EH (cell line): ENCODE measurements around the gene ASIC4.
A peak's percentile ranks its signal among the peaks of the same experiment; 100 is the strongest.

Experiments
- DNase-seq: peaks from one replicate; pipeline ENCODE4 v3.0.0-alpha.2; 2015; ENCODE audit warnings: low read depth

ASIC4 gene

GRCh38 chr2:219552382-219553167 is 38.3 kb downstream of the ASIC4 start:
- DNase-seq: peak; percentile 87

- no peak for DNase-seq
These were observed 38.8 kb downstream of the ASIC4 start for GRCh38 chr2:219553168-219553417.

GRCh38 chr2:219553463-219553963 is 39.2 kb downstream of the ASIC4 start:
- DNase-seq: no peak

GRCh38 chr2:219554350-219554749 is 40.1 kb downstream of the ASIC4 start:
- DNase-seq: no peak

- DNase-seq: no peak
These were observed 41.7 kb downstream of the ASIC4 start for GRCh38 chr2:219555956-219556355.

GRCh38 chr2:219556413-219556812 is 42.1 kb downstream of the ASIC4 start:
- no peak for DNase-seq

- DNase-seq: no peak
These were observed 43.0 kb downstream of the ASIC4 start for GRCh38 chr2:219557320-219557719.

GRCh38 chr2:219557791-219558785 is 43.8 kb downstream of the ASIC4 start:
- DNase-seq: no peak

GRCh38 chr2:219559156-219559915 is 45.1 kb downstream of the ASIC4 start:
- DNase-seq: peak; percentile 36

- no peak for DNase-seq
These were observed 46.0 kb downstream of the ASIC4 start for GRCh38 chr2:219560037-219560892.

GRCh38 chr2:219560893-219561178 is 46.6 kb downstream of the ASIC4 start:
- no peak for DNase-seq

GRCh38 chr2:219561179-219562048 is 47.1 kb downstream of the ASIC4 start:
- no peak for DNase-seq

- no peak for DNase-seq
These were observed 48.1 kb downstream of the ASIC4 start for GRCh38 chr2:219562049-219563020.

GRCh38 chr2:219563271-219563928 is 49.1 kb downstream of the ASIC4 start:
- DNase-seq: no peak

- DNase-seq: no peak
These were observed 51.1 kb downstream of the ASIC4 start for GRCh38 chr2:219565130-219566080.

- no peak for DNase-seq
These were observed 52.4 kb downstream of the ASIC4 start for GRCh38 chr2:219566640-219567039.

- no peak for DNase-seq
These were observed 52.8 kb downstream of the ASIC4 start for GRCh38 chr2:219567131-219567530.
